Measurements from ENCODE around the gene COL6A1. TPM values are rescaled to one million over a fixed set of nuclear protein-coding genes. Genes with fewer than 3 reads are reported as not detected.

Gene COL6A1, protein sequence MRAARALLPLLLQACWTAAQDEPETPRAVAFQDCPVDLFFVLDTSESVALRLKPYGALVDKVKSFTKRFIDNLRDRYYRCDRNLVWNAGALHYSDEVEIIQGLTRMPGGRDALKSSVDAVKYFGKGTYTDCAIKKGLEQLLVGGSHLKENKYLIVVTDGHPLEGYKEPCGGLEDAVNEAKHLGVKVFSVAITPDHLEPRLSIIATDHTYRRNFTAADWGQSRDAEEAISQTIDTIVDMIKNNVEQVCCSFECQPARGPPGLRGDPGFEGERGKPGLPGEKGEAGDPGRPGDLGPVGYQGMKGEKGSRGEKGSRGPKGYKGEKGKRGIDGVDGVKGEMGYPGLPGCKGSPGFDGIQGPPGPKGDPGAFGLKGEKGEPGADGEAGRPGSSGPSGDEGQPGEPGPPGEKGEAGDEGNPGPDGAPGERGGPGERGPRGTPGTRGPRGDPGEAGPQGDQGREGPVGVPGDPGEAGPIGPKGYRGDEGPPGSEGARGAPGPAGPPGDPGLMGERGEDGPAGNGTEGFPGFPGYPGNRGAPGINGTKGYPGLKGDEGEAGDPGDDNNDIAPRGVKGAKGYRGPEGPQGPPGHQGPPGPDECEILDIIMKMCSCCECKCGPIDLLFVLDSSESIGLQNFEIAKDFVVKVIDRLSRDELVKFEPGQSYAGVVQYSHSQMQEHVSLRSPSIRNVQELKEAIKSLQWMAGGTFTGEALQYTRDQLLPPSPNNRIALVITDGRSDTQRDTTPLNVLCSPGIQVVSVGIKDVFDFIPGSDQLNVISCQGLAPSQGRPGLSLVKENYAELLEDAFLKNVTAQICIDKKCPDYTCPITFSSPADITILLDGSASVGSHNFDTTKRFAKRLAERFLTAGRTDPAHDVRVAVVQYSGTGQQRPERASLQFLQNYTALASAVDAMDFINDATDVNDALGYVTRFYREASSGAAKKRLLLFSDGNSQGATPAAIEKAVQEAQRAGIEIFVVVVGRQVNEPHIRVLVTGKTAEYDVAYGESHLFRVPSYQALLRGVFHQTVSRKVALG
- 17.8 TPM for total RNA-seq

- peak; percentile 56 for ATAC-seq
These were observed at the start of gene COL6A1 for GRCh38 chr21:45981151-45982091. Gene COL6A1 (plus strand): TSS chr21:45981770. CDS start chr21:45981851, 81 bp downstream.

DNA sequence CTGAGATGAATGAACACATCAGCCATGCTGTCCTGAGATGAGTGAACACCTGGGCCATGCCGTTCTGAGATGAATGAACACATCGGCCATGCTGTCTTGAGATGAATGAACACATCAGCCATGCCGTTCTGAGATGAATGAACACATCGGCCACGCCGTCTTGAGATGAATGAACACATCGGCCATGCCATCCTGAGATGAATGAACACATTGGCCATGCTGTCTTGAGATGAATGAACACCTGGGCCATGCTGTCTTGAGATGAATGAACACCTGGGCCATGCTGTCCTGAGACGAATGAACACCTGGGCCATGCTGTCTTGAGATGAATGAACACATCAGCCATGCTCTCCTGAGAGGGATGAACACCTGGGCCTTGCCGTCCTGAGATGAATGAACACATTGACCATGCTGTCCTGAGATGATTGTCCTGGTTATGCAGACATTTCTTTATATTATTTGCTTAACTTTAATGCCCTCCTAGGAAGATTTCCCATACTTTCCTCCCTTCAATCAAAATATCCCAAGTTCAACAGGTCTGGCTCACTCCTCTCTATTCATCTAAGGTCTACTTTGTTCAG is 48.6 kb upstream of the COL6A1 start:
- ATAC-seq = no peak

GRCh38 chr21:45934085-45934484 is 47.5 kb upstream of the COL6A1 start:
- ATAC-seq = no peak

GRCh38 chr21:45934554-45934953 is 47.0 kb upstream of the COL6A1 start:
- no peak for ATAC-seq

DNA sequence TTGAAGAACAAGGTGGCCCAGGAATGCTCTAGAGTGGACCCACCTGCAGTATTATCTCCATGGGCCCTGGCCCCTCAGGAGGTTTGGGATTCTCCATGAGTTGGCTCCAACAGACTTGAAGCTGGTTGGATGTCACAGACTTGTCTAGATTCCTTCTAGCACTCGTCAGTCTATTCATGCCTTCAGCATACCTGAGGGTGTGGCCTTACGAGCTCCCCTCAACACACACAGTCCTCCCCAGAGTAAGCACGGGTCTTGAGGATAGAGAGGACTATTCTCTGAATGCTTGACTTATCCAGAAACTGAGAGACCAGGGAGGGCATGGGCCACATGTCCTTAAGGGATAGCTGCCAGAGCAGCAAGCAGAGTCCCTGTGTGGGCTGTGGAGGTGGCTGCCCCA is 45.9 kb upstream of the COL6A1 start:
- ATAC-seq = no peak

DNA sequence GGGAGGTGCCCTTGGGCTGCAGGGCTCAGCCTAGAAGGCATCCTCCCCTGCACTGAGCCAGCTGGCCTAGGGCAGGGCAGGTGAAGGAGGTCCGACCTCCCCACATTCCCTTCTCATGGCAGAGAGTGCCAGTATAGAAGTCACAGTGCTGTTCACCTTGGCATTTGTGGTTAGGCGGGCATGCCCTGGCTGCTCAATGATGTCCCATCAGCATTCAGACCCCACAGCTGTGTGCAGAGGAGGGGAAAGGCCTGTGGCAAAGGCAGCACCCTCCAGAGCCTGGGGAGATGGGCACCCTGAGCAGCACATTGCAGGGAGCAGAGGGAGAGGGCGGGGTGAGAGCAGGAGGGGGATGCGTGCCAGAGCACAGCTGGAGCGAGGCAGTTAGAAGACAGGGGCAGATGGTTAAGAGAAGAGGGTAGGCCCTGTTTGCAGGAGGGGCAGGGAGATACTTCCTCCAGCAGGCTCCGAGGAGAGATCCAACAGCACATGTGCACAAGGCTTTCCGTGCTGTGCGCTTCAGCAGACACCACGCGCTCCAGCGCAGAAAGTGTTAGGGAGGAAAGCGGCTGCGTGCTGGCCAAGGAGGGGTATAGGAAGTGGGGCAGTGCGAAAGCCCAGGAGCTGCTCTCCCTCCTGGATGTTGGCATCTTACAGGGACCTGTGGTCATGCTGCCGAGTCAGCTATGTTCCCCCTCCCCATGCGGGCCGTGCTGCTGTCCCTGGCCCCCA is 43.7 kb upstream of the COL6A1 start:
- no peak for ATAC-seq

GRCh38 chr21:45938453-45938755 is 43.2 kb upstream of the COL6A1 start:
- ATAC-seq = no peak

DNA sequence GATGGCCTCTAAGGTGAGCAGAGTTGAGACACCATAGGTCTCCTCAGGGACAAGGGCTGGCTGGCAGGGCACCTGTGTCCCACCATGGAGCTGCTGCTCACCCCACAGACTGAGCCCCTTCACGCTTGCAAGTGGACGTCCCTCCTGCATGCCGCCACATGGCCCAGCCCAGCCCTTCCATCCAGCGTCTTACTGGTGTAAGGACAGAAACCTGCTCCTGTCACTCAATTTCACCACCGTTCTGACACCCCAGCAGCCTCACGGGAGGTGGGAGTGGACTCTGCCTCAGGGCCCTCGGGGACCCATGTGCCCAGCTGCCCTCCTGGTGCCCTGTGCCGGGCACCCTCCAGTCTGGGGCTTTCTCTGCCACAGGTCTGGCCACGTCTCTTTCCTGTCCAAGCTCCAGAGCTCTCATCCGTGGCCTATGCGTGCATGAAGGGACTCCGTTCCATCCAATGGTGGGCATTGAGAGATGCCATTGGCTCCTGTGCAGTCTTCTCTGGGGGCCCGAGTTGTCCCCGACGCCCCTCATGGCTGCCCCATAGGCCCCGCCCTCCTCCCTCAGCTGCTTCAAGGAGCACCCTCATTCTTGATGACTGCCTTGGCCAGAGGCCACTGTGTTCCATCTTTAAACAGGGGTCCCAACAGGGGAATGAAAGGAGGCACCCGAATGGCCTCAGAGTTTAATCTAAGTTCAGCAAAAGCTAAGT is 42.6 kb upstream of the COL6A1 start:
- no peak for ATAC-seq

- ATAC-seq = no peak
These were observed 42.0 kb upstream of the COL6A1 start for GRCh38 chr21:45939521-45940045.

- no peak for ATAC-seq
These were observed 41.5 kb upstream of the COL6A1 start for GRCh38 chr21:45940091-45940490.

GRCh38 chr21:45940621-45941337 is 40.8 kb upstream of the COL6A1 start:
- ATAC-seq = no peak

- ATAC-seq = no peak
These were observed 40.2 kb upstream of the COL6A1 start for GRCh38 chr21:45941338-45941710.

GRCh38 chr21:45941717-45942546 is 39.6 kb upstream of the COL6A1 start:
- ATAC-seq = no peak

GRCh38 chr21:45942755-45943629 is 38.6 kb upstream of the COL6A1 start:
- no peak for ATAC-seq

DNA sequence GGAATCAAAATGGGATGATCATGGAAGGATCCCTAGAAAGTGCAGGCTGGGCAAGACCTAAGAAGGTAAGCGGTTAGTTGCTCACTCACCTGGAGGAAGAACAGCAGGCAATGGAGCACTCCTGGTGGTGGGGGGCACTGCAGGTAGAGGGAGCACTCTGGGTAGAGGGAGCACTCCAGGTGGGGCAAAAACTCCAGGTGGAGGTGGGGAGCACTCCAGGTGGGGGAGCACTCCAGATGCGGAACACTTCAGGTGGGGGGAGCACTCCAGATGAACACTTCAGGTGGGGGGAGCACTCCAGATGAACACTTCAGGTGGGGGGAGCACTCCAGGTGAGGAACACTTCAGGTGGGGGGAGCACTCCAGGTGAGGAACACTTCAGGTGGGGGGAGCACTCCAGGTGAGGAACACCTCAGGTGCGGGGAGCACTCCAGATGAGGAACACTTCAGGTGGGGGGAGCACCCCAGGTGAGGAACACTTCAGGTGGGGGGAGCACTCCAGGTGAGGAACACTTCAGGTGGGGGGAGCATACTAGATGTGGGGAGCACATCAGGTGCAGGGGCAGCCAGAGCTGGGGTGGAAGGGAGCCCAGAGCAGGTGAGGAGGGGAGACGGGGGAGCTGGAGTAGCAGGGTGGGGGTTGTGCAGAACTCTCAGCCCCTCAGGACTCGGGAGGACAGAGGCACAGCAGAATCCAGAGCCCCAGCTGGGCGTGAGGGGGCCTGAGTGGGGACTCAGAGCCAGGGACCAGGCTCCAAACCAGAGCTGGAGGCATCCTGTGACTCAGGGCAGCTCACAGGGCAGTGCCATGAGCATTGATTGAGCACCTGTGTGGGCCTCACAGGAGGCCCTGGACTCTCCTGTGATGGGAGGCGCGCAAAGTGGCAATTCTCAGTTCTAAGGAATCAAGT is 37.7 kb upstream of the COL6A1 start:
- ATAC-seq = no peak

GRCh38 chr21:45944601-45945000 is 37.0 kb upstream of the COL6A1 start:
- ATAC-seq = no peak
